DMS 273 (cell line): ENCODE results near the gene MAP4K5.
"Not testable (repeated sequence)": the region's sequence is repeated elsewhere in the genome, so short reads cannot be mapped to it uniquely, and the experiment has no call there.

ENCODE experiments used
- DNase-seq: peaks from one replicate; lab custom pipeline; 2025; ENCODE audit not compliant: unreplicated experiment; lab: John Stamatoyannopoulos, UW

The MAP4K5 gene

GRCh38 chr14:50531595-50532501 is 521 bp downstream of the MAP4K5 start:
- peak; percentile 82 for DNase-seq

- peak; percentile 26 for DNase-seq
These were observed 1.5 kb downstream of the MAP4K5 start for GRCh38 chr14:50530794-50531365.

GRCh38 chr14:50530358-50530757 is 2.0 kb downstream of the MAP4K5 start:
- DNase-seq: peak; percentile 26

GRCh38 chr14:50529288-50530179 is 2.8 kb downstream of the MAP4K5 start:
- DNase-seq: no peak

- DNase-seq: no peak
These were observed 4.4 kb downstream of the MAP4K5 start for GRCh38 chr14:50528000-50528399.

- no peak for DNase-seq
These were observed 7.4 kb downstream of the MAP4K5 start for GRCh38 chr14:50524731-50525515.

- no peak for DNase-seq
These were observed 8.3 kb downstream of the MAP4K5 start for GRCh38 chr14:50524060-50524459.

- no peak for DNase-seq
These were observed 8.9 kb downstream of the MAP4K5 start for GRCh38 chr14:50523271-50524041.

- DNase-seq: no peak
These were observed 10.4 kb downstream of the MAP4K5 start for GRCh38 chr14:50521912-50522341.

- no peak for DNase-seq
These were observed 11.2 kb downstream of the MAP4K5 start for GRCh38 chr14:50520947-50521815.

GRCh38 chr14:50516091-50516490 is 16.3 kb downstream of the MAP4K5 start:
- DNase-seq: no peak

GRCh38 chr14:50512463-50512862 is 19.9 kb downstream of the MAP4K5 start:
- no peak for DNase-seq

- no peak for DNase-seq
These were observed 22.2 kb downstream of the MAP4K5 start for GRCh38 chr14:50510157-50510556.

- DNase-seq: not testable (repeated sequence)
These were observed 25.3 kb downstream of the MAP4K5 start for GRCh38 chr14:50507078-50507477.

- DNase-seq: no peak
These were observed 30.7 kb downstream of the MAP4K5 start for GRCh38 chr14:50501642-50502041.

- no peak for DNase-seq
These were observed 35.0 kb downstream of the MAP4K5 start for GRCh38 chr14:50497351-50497750.

- no peak for DNase-seq
These were observed 42.5 kb downstream of the MAP4K5 start for GRCh38 chr14:50489851-50490250.

- DNase-seq: no peak
These were observed 43.8 kb downstream of the MAP4K5 start for GRCh38 chr14:50488521-50488920.

- DNase-seq: no peak
These were observed 53.3 kb downstream of the MAP4K5 start for GRCh38 chr14:50479041-50479440.
